ENCODE results near the gene NRXN3.

NRXN3 gene

DNA sequence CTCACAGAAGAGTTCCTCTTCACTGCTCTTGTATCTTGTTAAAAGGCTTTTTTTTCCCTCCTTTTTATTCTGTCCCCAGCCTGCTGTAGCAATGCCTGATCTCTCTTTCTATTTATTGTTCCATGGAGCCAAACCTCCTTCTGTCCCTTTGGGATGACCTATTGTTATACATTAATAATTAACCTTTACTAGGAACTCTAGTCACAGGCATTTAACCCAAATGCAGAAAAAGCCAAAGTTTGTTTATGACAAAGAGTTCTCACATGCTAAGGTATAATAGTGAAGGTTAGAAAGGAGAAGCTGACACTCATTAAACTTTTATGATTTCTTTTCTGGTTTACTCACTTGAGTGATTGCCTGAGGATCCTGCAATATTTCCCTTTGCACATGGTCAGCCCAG is 535.8 kb downstream of the NRXN3 start:
- intact Hi-C loops (cut with DNase I), result no loop called here
- DNase-seq, result no peak

GRCh38 chr14:78709795-78710557 is 539.8 kb downstream of the NRXN3 start:
- intact Hi-C loops (cut with DNase I), result no loop called here
- peak in 35 of 42 donors; percentile 3 to 77 (median 42) for DNase-seq

DNA sequence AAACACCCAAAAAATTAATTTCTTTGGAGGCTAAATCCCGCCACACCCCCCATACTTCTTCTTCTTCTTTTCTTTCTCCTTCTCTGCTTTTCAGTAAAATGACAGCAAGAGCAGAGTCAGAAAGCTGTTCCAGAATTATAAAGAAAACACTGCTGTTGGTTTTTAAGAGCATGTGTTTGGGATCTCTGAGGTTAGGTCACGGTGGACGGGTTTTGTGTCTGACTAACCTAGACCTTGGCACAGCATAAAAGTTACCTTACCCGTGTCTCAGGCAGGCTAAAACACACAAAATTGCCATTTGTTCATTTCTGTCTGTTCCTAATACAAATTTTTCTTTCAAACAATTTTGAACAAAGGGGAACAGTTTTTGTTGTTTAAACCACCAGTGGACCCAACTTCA is 540.8 kb downstream of the NRXN3 start:
- no peak for DNase-seq
- intact Hi-C loops (cut with DNase I), result no loop called here

DNA sequence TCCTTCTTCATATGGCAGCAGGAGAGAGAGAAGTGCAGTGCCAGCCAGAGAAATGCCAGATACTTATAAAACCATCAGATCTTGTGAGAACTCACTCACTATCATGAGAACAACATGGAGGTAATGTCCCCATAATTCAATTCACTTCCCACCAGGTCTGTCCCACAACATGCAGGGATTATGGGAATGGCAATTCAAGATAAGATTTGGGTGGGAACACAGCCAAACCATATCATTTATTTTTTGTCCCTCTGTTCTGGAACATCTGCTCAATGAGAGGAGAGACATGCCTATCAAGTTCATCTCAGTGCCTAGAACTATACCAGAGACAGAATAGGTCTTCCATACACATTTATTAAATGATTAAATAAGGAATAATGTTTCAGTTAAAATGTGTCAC is 543.5 kb downstream of the NRXN3 start:
- intact Hi-C loops (cut with DNase I), result no loop called here
- DNase-seq, result no peak

GRCh38 chr14:78714711-78715110 is 544.5 kb downstream of the NRXN3 start:
- no peak for DNase-seq
- intact Hi-C loops (cut with DNase I), result no loop called here

GRCh38 chr14:78721756-78722480 is 551.7 kb downstream of the NRXN3 start:
- no peak for DNase-seq
- intact Hi-C loops (cut with DNase I), result no loop called here

DNA sequence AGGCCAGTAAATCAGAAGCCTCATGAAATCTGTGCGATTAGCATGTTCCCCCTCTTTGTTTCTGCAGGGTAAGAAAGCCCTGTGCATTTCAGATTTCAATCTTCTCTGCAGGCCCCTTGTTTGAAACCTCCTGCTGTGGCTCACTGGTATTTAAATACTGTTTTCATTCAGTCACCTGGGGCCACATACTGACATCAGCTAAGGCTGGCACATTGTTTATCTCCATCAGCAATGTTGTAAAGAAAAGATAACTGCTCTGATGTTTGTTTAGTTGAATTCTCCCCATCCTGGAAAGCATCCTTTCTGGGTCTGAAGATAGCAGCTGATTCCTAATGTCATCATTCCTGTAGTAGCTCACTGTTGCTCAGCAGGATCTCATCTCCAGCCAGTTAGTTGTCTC is 554.9 kb downstream of the NRXN3 start:
- intact Hi-C loops (cut with DNase I), result no loop called here
- DNase-seq, result no peak

- intact Hi-C loops (cut with DNase I), result no loop called here
- no peak for DNase-seq
Measured at GRCh38 chr14:78737116-78737515, 566.9 kb downstream of the NRXN3 start.

- intact Hi-C loops (cut with DNase I), result no loop called here
- no peak for DNase-seq
Measured at GRCh38 chr14:78737601-78738000, 567.4 kb downstream of the NRXN3 start.

- no peak for DNase-seq
- intact Hi-C loops (cut with DNase I), result no loop called here
Measured at GRCh38 chr14:78746086-78746595, 576.0 kb downstream of the NRXN3 start.

DNA sequence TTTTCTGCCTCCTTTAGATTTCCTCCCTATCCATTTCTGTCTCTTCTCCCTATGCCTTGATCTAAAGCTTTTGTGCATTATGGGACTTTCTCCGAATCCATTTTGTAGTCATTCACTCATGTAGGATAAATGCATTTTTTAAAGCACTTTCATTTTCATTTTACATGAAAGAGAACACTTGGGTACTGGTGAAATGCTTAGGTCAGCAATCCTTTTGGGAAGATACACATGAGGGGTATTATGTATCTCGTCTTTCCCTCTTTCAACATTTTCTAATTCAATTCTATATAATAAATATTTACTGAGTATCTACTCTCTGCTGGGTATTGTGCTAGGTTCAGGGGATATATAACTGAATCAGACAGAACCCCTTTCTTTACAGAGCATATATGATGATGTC is 577.6 kb downstream of the NRXN3 start:
- intact Hi-C loops (cut with DNase I), result no loop called here
- DNase-seq, result no peak

DNA sequence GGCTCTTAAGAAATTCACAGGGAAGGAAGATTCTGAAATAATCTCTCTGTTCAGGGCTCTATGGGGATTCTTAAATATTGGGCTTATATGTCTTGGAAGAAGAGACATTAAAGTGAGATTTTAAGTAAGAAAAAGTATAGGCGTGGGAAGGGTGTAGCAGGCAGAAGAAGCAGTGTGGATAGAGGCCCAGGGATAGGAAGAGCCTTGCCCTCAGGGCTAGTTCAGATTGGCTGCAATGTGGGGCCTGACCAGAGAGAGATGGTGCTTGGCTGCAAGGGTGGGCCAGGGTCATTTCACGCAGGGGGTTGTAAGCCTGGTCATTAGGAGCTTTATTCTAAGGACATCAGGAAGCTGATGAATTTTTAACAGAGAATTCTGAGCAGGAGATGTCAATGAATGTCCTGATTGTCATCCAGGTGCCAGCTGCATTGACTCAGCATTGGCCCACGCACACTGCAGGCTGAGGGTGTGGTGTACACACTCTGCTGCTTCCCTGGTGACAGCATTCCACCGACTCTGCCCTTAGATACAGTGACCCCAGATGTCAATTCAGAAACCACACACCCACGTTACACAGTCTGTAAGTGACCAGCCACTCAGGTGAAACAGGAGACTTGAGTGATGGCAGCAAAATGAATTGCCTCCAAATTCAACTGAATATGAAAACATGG is 582.5 kb downstream of the NRXN3 start:
- DNase-seq, result peak; percentile 19 to 86 (median 58)
- intact Hi-C loops (cut with DNase I), result no loop called here

GRCh38 chr14:78754059-78754458 is 583.9 kb downstream of the NRXN3 start:
- intact Hi-C loops (cut with DNase I), result no loop called here
- no peak for DNase-seq

DNA sequence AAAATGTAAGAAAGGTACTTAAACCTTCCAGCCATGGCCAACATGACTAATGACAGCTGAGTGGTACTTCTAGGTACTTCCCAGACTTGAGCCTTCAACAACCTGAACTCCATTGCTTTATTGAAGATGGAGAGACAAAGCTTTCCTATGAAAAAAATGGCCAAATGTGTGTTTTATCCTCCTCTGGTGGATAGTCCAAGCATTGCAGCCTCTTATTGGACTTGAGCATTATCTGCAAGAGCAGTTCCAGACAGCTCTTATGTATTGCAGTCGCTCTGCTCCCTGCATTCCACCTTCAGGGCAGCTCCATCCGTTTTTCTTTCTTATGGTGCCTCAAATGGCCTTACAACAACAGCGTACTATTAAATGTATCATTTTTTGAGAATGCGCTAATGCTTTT is 588.2 kb downstream of the NRXN3 start:
- DNase-seq, result peak in 16 of 42 donors; percentile 8 to 73 (median 35)
- intact Hi-C loops (cut with DNase I), result no loop called here

GRCh38 chr14:78762331-78762730 is 592.2 kb downstream of the NRXN3 start:
- no peak for DNase-seq
- intact Hi-C loops (cut with DNase I), result no loop called here

DNA sequence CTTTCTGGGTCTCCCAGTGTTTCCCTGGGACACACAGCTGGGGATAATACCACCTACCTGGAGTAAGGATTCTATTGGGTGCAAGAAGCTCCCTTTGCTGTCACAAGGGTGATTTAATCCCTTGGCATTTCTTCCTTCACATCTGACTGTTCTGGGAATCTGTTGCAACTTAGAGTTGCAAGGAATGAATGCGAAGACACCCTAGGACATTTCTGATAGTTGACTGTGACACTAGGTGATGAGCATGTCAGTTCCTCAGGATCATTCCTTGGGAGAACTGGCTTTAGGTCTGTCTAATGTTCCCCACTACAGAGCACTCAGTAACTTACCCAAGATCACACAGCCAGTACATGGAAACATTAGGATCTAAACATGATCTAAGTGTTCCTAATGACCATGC is 593.6 kb downstream of the NRXN3 start:
- no peak for DNase-seq
- intact Hi-C loops (cut with DNase I), result no loop called here

- no peak for DNase-seq
- intact Hi-C loops (cut with DNase I), result no loop called here
Measured at GRCh38 chr14:78764240-78764639, 594.1 kb downstream of the NRXN3 start.

DNA sequence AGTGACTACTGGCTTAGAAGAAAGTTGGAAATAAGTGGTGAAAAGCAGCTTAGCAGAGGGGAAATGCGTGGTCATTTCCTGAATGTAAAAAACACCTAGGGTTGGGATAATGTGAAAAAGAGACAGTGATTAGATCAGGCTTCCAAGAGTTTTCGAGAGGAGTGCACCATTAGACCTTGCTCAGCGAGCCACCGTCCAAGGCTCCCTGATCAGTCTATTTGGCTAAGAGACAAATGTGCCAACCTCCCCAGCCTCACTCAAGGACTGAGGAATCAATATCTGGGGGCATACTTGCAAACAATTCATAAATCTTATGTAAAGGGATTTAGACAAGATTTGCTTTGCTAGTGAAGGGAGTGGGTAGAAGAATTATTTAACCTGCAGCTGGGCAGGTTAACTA is 594.5 kb downstream of the NRXN3 start:
- DNase-seq, result no peak
- intact Hi-C loops (cut with DNase I), result no loop called here

- no peak for DNase-seq
- intact Hi-C loops (cut with DNase I), result no loop called here
Measured at GRCh38 chr14:78767436-78767835, 597.3 kb downstream of the NRXN3 start.

DNA sequence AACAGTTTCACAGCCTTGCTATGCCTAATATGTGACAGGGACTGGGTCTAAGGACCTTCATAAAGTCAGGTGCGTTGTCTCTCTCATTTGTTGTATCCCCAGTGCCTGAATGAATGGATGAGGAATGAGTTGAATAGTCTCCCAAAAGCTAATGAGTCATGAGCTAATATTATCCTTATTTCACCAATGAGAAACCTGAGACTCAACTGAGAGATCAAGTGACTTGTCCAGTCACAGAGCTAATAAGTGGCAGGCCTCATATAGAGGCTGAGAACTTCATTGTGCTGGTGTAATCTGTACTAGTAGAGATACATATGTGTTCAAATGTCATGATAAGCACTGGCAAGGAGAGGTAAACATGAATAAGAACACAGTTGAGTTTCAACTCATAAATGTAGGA is 612.4 kb downstream of the NRXN3 start:
- DNase-seq, result no peak
- intact Hi-C loops (cut with DNase I), result no loop called here

Data from head of caudate nucleus (tissue), 42 donors.